HL-60/S4 (cell line): Measurements from ENCODE around the gene MRPL52.
"Not testable (repeated sequence)": the region's sequence is repeated elsewhere in the genome, so short reads cannot be mapped to it uniquely, and the experiment has no call there.

Source experiments
- in situ Hi-C: fragments of 300-500 bp; cut with MboI; formaldehyde crosslinking; loops from 2 replicates; pipeline ENCODE4 v1.14.3; 2022; ENCODE audit warnings: low sequenced_read_pairs

The MRPL52 gene

GRCh38 chr14:22808388-22809209 is 21.1 kb upstream of the MRPL52 start:
- in situ Hi-C loops: no loop called here

DNA sequence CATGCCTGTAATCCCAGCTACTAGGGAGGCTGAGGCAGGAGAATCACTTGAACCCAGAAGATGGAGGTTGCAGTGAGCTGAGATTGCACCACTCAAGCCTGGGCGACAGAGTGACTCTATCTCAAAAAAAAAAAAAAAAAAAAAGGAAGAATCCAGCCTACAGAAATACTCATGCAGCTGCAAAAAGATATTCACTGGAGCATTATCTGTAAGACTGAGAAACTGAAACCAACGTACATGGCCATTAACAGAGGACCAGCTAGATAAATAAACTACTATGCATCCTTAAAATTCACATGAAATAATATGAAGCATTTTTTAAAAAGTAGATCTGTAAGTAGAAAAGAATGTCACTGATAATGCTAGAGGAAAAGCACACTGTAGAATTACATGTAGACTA is 18.0 kb upstream of the MRPL52 start:
- in situ Hi-C loops: loop anchor here (10.0 kb wide), 1 partner anchor 157 kb away; no protein-coding TSS in a partner anchor

GRCh38 chr14:22812744-22813143 is 16.9 kb upstream of the MRPL52 start:
- in situ Hi-C loops: loop anchor here (10.0 kb wide), 1 partner anchor 158 kb away; no protein-coding TSS in a partner anchor

GRCh38 chr14:22813145-22813544 is 16.5 kb upstream of the MRPL52 start:
- in situ Hi-C loops: loop anchor here (10.0 kb wide), 1 partner anchor 158 kb away; no protein-coding TSS in a partner anchor

GRCh38 chr14:22814373-22814772 is 15.3 kb upstream of the MRPL52 start:
- in situ Hi-C loops: loop anchor here (10.0 kb wide), 1 partner anchor 160 kb away; no protein-coding TSS in a partner anchor

GRCh38 chr14:22814941-22815713 is 14.6 kb upstream of the MRPL52 start, which contains the start of gene SLC7A7:
Gene SLC7A7, minus strand, starts transcription at chr14:22815435. Its CDS starts 2,037 bp downstream, at chr14:22813398.
- in situ Hi-C loops: loop anchor here (5.0 to 10.0 kb wide), 2 partner anchors 42 to 160 kb away; no protein-coding TSS in a partner anchor

- in situ Hi-C loops: loop anchor here (5.0 to 10.0 kb wide), 2 partner anchors 38 to 165 kb away; no protein-coding TSS in a partner anchor
Observed at GRCh38 chr14:22819151-22819988, 10.3 kb upstream of the MRPL52 start.

- in situ Hi-C loops: no loop called here
Observed at GRCh38 chr14:22820731-22821130, 9.0 kb upstream of the MRPL52 start.

DNA sequence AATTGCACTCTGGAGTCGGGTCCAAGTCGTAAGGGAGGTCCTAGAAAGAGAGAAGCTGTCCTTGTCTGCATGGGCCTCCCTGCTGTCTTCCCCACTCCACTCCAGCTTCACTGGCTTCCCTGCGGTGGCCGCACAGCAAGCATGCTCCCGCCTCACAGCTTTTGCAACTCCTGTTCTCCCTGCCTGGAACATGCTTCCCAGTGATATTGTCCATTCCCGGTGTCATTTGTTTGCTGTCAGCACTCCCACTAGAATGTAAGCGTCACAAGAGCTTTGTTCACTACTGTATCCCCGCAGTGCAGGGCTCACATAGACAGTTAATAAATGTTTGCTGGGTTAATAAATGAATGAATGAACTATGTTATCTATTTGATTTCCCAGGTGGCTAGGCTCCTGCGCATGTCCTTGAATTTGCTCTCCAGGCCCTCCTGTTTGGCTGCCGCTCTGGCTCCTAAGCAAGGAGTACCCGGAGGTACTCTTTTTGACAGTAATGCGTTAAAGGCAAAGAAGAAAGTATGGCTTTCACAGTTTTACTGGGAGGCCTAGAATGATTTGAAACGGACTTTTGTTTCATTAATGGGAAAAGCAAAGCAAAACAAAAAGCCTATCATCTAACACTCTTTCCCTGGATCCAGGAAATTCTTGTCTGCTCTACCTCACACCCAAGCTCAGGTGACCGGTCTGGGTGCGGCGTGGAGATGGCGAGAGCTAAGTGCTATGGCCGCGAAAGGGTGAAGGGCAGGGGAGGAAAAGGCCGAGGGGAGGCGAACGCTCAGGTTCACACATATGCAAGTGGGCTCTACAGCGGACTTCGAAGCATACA is 8.3 kb upstream of the MRPL52 start:
- in situ Hi-C loops: no loop called here

DNA sequence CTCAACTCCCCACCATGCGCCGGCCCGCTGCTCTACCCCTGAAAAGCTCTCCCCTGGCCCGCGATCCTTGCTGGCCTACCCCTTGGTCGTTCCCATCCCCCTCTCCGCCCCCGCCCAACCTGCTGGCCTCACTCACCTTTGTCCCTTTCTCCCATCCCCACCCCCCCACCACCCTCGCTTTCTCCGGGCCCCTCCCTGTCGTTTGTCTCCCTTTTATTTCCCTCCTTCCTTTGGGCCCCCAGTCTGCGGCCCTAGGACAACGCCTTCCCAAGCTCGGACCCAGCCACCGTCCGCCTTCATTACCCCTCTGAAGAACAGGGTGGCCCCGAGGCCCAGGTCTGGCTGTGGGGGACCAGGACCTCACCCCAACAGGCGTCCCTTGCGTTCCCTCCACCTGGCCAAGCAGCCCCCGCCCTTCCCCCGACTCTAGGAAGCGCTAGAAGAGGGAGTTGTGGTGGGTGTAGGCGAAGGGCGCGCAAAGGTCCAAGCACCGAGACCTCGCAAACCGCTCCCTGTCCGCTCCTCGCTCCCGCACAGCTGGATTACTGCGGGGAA is 7.6 kb upstream of the MRPL52 start:
- in situ Hi-C loops: no loop called here

DNA sequence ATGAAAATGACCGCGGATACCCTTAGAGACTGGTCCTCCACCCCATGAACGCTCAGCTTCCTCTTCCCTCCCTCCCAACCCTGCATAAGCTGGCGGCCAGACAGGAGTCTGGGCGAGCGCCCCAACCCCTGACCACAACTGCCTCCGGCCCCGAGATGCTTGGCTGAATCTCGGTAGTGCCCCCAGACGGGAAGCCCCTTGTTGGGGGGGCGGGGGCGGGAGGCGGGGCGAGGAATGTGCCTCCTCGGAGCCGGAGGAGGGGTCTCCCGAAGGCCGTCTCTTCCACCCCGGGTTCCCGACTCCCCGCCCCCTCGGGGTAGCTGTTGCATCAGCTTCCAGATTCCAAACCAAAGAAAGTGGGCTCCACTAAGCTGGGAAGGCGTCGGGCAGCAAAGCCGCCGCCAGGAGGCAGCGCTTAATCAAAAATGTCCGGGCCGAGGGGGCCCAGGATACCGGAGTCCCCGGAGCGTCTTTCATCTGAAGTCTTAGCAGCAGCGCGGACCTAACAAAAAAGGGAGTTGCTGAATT is 7.1 kb upstream of the MRPL52 start:
- in situ Hi-C loops: no loop called here

GRCh38 chr14:22824711-22825359 is 4.9 kb upstream of the MRPL52 start:
- in situ Hi-C loops: no loop called here

DNA sequence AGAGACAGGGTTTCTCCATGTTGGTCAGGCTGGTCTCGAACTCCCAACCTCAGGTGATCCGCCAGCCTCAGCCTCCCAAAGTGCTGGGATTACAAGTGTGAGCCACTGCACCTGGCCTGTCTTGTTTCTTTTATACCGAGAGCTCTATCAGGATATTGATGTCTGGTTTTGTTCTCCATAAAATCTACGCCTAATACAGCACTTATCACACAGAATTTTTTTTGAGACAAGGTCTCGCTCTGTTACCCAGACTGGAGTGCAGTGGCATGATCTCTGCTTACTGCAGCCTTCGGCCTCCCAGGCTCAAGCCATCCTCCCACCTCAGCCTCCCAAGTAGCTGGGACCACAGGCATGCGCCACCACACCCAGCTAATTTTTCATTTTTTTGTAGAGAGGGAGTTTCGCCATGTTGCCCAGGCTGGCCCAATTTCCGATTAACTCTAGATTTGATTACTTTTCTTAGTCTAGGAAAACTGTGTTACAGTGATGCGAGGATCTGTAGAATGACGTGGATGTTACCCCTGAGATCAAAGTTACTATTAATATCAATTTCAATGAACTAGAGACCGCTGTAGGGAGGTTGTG is 519 bp upstream of the MRPL52 start:
- in situ Hi-C loops: not testable (repeated sequence)

GRCh38 chr14:22830443-22831010 is 840 bp downstream of the MRPL52 start:
- in situ Hi-C loops: no loop called here

DNA sequence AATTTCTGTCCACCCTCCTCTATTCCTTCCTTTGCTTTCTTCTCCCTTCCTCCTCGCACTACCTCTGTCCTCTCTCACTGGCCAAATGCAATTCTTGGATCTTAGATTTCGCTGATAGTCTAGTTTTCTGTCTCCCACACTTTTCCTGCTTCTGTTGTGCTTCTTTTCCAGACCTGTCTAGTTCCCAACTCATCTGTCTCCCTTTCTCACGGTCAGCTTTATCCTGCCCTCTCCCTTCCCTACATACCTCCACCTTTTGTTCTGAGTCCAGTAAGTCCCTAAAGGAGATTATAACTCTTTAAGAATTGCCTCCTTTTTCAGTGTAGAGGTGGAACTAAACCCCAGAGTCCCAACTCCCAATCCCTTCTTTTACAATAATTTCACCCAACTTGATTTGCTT is 5.8 kb downstream of the MRPL52 start:
- in situ Hi-C loops: no loop called here

- in situ Hi-C loops: no loop called here
Observed at GRCh38 chr14:22836301-22837113, 6.8 kb downstream of the MRPL52 start, which contains the start of gene MMP14. Gene MMP14, plus strand, starts transcription at chr14:22836585. Its CDS starts 233 bp downstream, at chr14:22836818.

GRCh38 chr14:22837114-22837749 is 7.5 kb downstream of the MRPL52 start:
- in situ Hi-C loops: no loop called here
